ENCODE measurements around the gene RUNX2. TPM values are rescaled to one million over a fixed set of nuclear protein-coding genes. Genes with fewer than 3 reads are reported as not detected.

Gene RUNX2
- total RNA-seq, 1 experiment from 2014 or later, result 6.8 TPM

- DNase-seq (ENCODE audit: low spot score), result no peak
Observed at GRCh38 chr6:45698046-45698445, 369.9 kb downstream of the RUNX2 start.

- DNase-seq (ENCODE audit: low spot score), result peak; percentile 82
Observed at GRCh38 chr6:45699663-45700062, 371.5 kb downstream of the RUNX2 start.

- DNase-seq (ENCODE audit: low spot score), result no peak
Observed at GRCh38 chr6:45702849-45703739, 375.0 kb downstream of the RUNX2 start.

GRCh38 chr6:45704056-45704800, 376.1 kb downstream of the RUNX2 start:
- no peak for DNase-seq (ENCODE audit: low spot score)

GRCh38 chr6:45705137-45705855, 377.2 kb downstream of the RUNX2 start:
- no peak for DNase-seq (ENCODE audit: low spot score)

- no peak for DNase-seq (ENCODE audit: low spot score)
Observed at GRCh38 chr6:45706319-45706718, 378.2 kb downstream of the RUNX2 start.

GRCh38 chr6:45707176-45707575, 379.0 kb downstream of the RUNX2 start:
- no peak for DNase-seq (ENCODE audit: low spot score)

- DNase-seq (ENCODE audit: low spot score), result no peak
Observed at GRCh38 chr6:45709781-45710220, 381.7 kb downstream of the RUNX2 start.

- no peak for DNase-seq (ENCODE audit: low spot score)
Observed at GRCh38 chr6:45710304-45710821, 382.2 kb downstream of the RUNX2 start.

GRCh38 chr6:45712076-45712475, 383.9 kb downstream of the RUNX2 start:
- DNase-seq (ENCODE audit: low spot score), result no peak

- DNase-seq (ENCODE audit: low spot score), result no peak
Observed at GRCh38 chr6:45712786-45713185, 384.7 kb downstream of the RUNX2 start.

Other genes with a start within 250 kb of the RUNX2 start
- 1.9 and 2.8 TPM in 2 replicates for gene SUPT3H, start 49.6 kb downstream of the RUNX2 start, total RNA-seq (2014; rRNA removed; shearing (Covaris generic))

All from HT-29 (cell line).